Lower leg skin (tissue), 4 donors: Measurements from ENCODE around the gene DKKL1. TPM values are rescaled to one million over a fixed set of nuclear protein-coding genes. Genes with fewer than 3 reads are reported as not detected.

ENCODE experiments used
- DNase-seq, 2 donors: peaks; one replicate each; pipeline ENCODE4 v3.0.0-alpha.2; 2019; ENCODE audit warnings: low spot score in 2 of 2
- H3K4me3 ChIP-seq: fragments of 200-600 bp; sonication (generic); 2 replicates; pipeline ENCODE4 v1.5.1; 2017; ENCODE audit warnings: mild to moderate bottlenecking, low read depth; ENCODE audit not compliant: poor library complexity, severe bottlenecking
- POLR2A ChIP-seq, 2 donors: fragments of 450-650 bp; IDR thresholded peaks; one replicate each; pipeline ENCODE4 v1.6.1; 2016 to 2017; ENCODE audit warnings: antibody characterized with exemption in 2 of 2, mild to moderate bottlenecking in 1 of 2, moderate library complexity in 1 of 2
- WGBS, 2 donors: methylation state at CpG; one replicate each; pipeline ENCODE4 v1.1.5; 2018; 5-methylcytosine and 5-hydroxymethylcytosine counted together
- intact Hi-C: fragments of 100-400 bp; cut with DNase I; formaldehyde crosslinking; loops from one replicate; pipeline ENCODE4 v1.15.0; 2023; ENCODE audit warnings: low total_unique reads
- total RNA-seq, 4 donors: library from RNA; depleted of rRNA; stranded (reverse); fragments of >200 nt; gene quantifications; one replicate each; pipeline ENCODE4 v1.1.0, GENCODE V29; 2016
- TF ChIP-seq, protein P1 (sequence below), 3 donors: fragments of 450-650 bp; IDR thresholded peaks; one replicate each; pipeline ENCODE4 v1.5.1; 2016; ENCODE audit warnings: antibody characterized with exemption in 3 of 3, mild to moderate bottlenecking in 3 of 3, moderate library complexity in 2 of 3

DKKL1 gene
- total RNA-seq, 4 donors from 2014 or later, result 3.0 TPM; not detected in 3

DNA sequence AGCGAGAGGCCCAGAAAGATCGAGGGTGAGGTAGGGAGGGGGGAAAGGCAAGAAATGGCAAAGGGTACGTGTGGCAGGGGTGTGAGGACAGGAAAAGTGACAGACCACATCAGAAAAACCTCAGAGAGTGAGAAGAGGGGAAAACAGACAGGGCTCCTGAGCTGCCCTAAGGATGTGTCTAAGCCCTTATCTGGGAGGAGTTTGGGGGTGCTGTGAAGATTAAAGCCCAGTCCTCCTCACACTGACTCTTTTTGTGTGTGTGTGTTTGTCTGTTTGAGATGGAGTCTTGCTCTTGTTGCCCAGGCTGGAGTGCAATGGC lies 60.3 kb downstream of the DKKL1 start:
- no peak overlapping the region for H3K4me3 ChIP-seq
- intact Hi-C loops, result no loop called here
- TF ChIP-seq POLR2A (IDR thresholded peaks at IDR 0.05), result no peak
- TF ChIP-seq, protein P1, sequence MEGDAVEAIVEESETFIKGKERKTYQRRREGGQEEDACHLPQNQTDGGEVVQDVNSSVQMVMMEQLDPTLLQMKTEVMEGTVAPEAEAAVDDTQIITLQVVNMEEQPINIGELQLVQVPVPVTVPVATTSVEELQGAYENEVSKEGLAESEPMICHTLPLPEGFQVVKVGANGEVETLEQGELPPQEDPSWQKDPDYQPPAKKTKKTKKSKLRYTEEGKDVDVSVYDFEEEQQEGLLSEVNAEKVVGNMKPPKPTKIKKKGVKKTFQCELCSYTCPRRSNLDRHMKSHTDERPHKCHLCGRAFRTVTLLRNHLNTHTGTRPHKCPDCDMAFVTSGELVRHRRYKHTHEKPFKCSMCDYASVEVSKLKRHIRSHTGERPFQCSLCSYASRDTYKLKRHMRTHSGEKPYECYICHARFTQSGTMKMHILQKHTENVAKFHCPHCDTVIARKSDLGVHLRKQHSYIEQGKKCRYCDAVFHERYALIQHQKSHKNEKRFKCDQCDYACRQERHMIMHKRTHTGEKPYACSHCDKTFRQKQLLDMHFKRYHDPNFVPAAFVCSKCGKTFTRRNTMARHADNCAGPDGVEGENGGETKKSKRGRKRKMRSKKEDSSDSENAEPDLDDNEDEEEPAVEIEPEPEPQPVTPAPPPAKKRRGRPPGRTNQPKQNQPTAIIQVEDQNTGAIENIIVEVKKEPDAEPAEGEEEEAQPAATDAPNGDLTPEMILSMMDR (IDR thresholded peaks at IDR 0.05), result no peak
- 14 to 25% methylated on average over 3 of the region's 3 CpGs for WGBS, 2 donors
- no peak for DNase-seq

Other genes with a start within 250 kb of the DKKL1 start
- 10 to 100 TPM; 53.9 to 62.5 (median 54.7) TPM for gene LIN7B, start 249.5 kb upstream of the DKKL1 start, total RNA-seq
- gene C19orf73, start 244.7 kb upstream of the DKKL1 start, total RNA-seq, result 10 to 100 TPM in 1 of 4 donors, 1 to 10 TPM in 3; 4.9 to 11.2 (median 8.9) TPM
- gene PPFIA3, start 244.3 kb upstream of the DKKL1 start, total RNA-seq, result 10 to 100 TPM; 52.3 to 78.1 (median 64.4) TPM
- 1 to 10 TPM; 1.1 to 4.0 (median 1.2) TPM for gene HRC, start 208.5 kb upstream of the DKKL1 start, total RNA-seq
- gene TRPM4, start 206.1 kb upstream of the DKKL1 start, total RNA-seq, result 10 to 100 TPM; 50.7 to 76.2 (median 70.3) TPM
- 1 to 10 TPM in 1 of 4 donors, under 1 TPM in 2, not detected in 1; 0.55 to 1.2 (median 0.95) TPM for gene SLC6A16, start 38.7 kb upstream of the DKKL1 start, total RNA-seq
- gene CD37, start 28.5 kb upstream of the DKKL1 start, total RNA-seq, result 1 to 10 TPM; 2.6 to 8.5 (median 5.9) TPM
- 10 to 100 TPM in 2 of 4 donors, 1 to 10 TPM in 2; 1.3 to 17.6 (median 9.8) TPM for gene TEAD2, start 1.5 kb upstream of the DKKL1 start, total RNA-seq
- gene KASH5, start 24.4 kb downstream of the DKKL1 start, total RNA-seq, result not detected
- not detected for gene PTH2, start 59.6 kb downstream of the DKKL1 start, total RNA-seq
- not detected for gene GFY, start 61.5 kb downstream of the DKKL1 start, total RNA-seq
- 1 to 10 TPM in 2 of 4 donors, under 1 TPM in 2; 0.38 to 1.4 (median 0.97) TPM for gene SLC17A7, start 77.7 kb downstream of the DKKL1 start, total RNA-seq
- gene PIH1D1, start 87.9 kb downstream of the DKKL1 start, total RNA-seq, result 100 to 1,000 TPM in 3 of 4 donors, 10 to 100 TPM in 1; 79.6 to 144 (median 118) TPM
- gene ALDH16A1, start 89.3 kb downstream of the DKKL1 start, total RNA-seq, result 10 to 100 TPM; 26.6 to 47.2 (median 42.6) TPM
- gene FLT3LG, start 110.3 kb downstream of the DKKL1 start, total RNA-seq, result 1 to 10 TPM; 2.8 to 6.0 (median 4.4) TPM
- 1,000 to 10,000 TPM; 3,727 to 4,286 (median 3,958) TPM for gene RPL13A, start 123.7 kb downstream of the DKKL1 start, total RNA-seq
- 1,000 to 10,000 TPM; 4,267 to 5,958 (median 4,793) TPM for gene RPS11, start 132.6 kb downstream of the DKKL1 start, total RNA-seq
- gene FCGRT, start 148.8 kb downstream of the DKKL1 start, total RNA-seq, result 100 to 1,000 TPM; 130 to 198 (median 146) TPM
- 10 to 100 TPM in 2 of 4 donors, 1 to 10 TPM in 2; 8.8 to 15.3 (median 10.9) TPM for gene RCN3, start 164.1 kb downstream of the DKKL1 start, total RNA-seq
- gene NOSIP, start 216.7 kb downstream of the DKKL1 start, total RNA-seq, result 10 to 100 TPM; 62.0 to 84.8 (median 66.8) TPM
- gene PRRG2, start 217.4 kb downstream of the DKKL1 start, total RNA-seq, result 10 to 100 TPM; 13.9 to 31.2 (median 18.6) TPM
- gene PRR12, start 227.3 kb downstream of the DKKL1 start, total RNA-seq, result 10 to 100 TPM; 19.6 to 53.1 (median 24.5) TPM